HL-60 (cell line): Measurements from ENCODE around the gene BABAM1.

ENCODE experiments used
- DNase-seq, 2 experiments: peaks; one replicate each; pipeline ENCODE4 v3.0.0-alpha.2; 2010 to 2020; ENCODE audit warnings: low read depth in 1 of 2, low spot score in 1 of 2
- H3K27ac ChIP-seq: fragments of 250-450 bp; sonication (Bioruptor Pico); replicated peaks from 2 replicates; pipeline ENCODE4 v1.5.1; 2020; ENCODE audit warnings: mild to moderate bottlenecking, moderate library complexity
- H3K27me3 ChIP-seq: fragments of 250-450 bp; sonication (Bioruptor Pico); 2 replicates; pipeline ENCODE4 v1.5.1; 2021; ENCODE audit warnings: mild to moderate bottlenecking, moderate library complexity; ENCODE audit not compliant: insufficient read depth, poor library complexity, severe bottlenecking
- H3K4me3 ChIP-seq: replicated peaks from 2 replicates; pipeline ENCODE4 v1.5.1; 2011; ENCODE audit warnings: mild to moderate bottlenecking, control low read depth, low read length; ENCODE audit not compliant: insufficient read depth
- CTCF ChIP-seq: IDR thresholded peaks from one replicate; pipeline ENCODE4 v1.5.1; 2011; ENCODE audit warnings: low read length, control low read depth, inconsistent platforms; ENCODE audit not compliant: insufficient read depth
- GABPA ChIP-seq: IDR thresholded peaks from 2 replicates; pipeline ENCODE4 v1.6.1; 2012; ENCODE audit warnings: low read depth
- POLR2AphosphoS5 ChIP-seq: IDR thresholded peaks from 2 replicates; pipeline ENCODE4 v1.6.1; 2012; ENCODE audit warnings: low read depth
- REST ChIP-seq: IDR thresholded peaks from 2 replicates; pipeline ENCODE4 v1.6.1; 2012; ENCODE audit warnings: low read depth; ENCODE audit not compliant: insufficient replicate concordance
- SPI1 ChIP-seq: IDR thresholded peaks from 2 replicates; pipeline ENCODE4 v1.6.1; 2012; ENCODE audit warnings: low read depth, mild to moderate bottlenecking, borderline replicate concordance

The BABAM1 gene

GRCh38 chr19:17235971-17236777 is 31.1 kb upstream of the BABAM1 start:
- Histone ChIP-seq H3K27me3 (no peaks in the 10 kb centered on the region), H3K27ac (no peak overlapping the region), H3K4me3 (peak overlapping the region; percentile 53)
- DNase-seq: no peak
- no peak for TF ChIP-seq REST
- no peak for TF ChIP-seq CTCF
- no peak for TF ChIP-seq GABPA
- no peak for TF ChIP-seq SPI1

- no peak overlapping the region for H3K27ac ChIP-seq
- DNase-seq: no peak
- no peaks in the 10 kb centered on the region for H3K27me3 ChIP-seq
- TF ChIP-seq CTCF (no peak), GABPA (no peak), SPI1 (no peak), REST (no peak), POLR2AphosphoS5 (no peak)
- no peak overlapping the region for H3K4me3 ChIP-seq
Observed at GRCh38 chr19:17236811-17237543, 30.3 kb upstream of the BABAM1 start.

GRCh38 chr19:17237747-17238706 is 29.2 kb upstream of the BABAM1 start:
- no peak for TF ChIP-seq SPI1
- TF ChIP-seq POLR2AphosphoS5: no peak
- no peak for TF ChIP-seq REST
- no peak for TF ChIP-seq CTCF
- no peak for TF ChIP-seq GABPA
- H3K27me3 ChIP-seq: no peaks in the 10 kb centered on the region
- no peak overlapping the region for H3K4me3 ChIP-seq
- H3K27ac ChIP-seq: no peak overlapping the region
- no peak for DNase-seq
